GM21723 (cell line): Measurements from ENCODE around the gene RAB6A.
"Not testable (repeated sequence)": the region's sequence is repeated elsewhere in the genome, so short reads cannot be mapped to it uniquely, and the experiment has no call there.

Source experiments
- ATAC-seq: cut with Tn5 transposase; IDR thresholded peaks from one replicate; pipeline ENCODE4 v1.9.1; 2021; ENCODE audit warnings: mild to moderate bottlenecking, moderate library complexity; ENCODE audit not compliant: unreplicated experiment

RAB6A gene

GRCh38 chr11:73729594-73730206 is 31.2 kb downstream of the RAB6A start:
- no peak for ATAC-seq

GRCh38 chr11:73728000-73728399 is 32.9 kb downstream of the RAB6A start:
- ATAC-seq: no peak

- no peak for ATAC-seq
These were observed 34.0 kb downstream of the RAB6A start for GRCh38 chr11:73726825-73727224.

GRCh38 chr11:73717136-73717535 is 43.7 kb downstream of the RAB6A start:
- ATAC-seq: no peak

GRCh38 chr11:73716153-73717056 is 44.5 kb downstream of the RAB6A start:
- ATAC-seq: no peak

GRCh38 chr11:73715541-73715940 is 45.3 kb downstream of the RAB6A start:
- ATAC-seq: no peak

- no peak for ATAC-seq
These were observed 49.9 kb downstream of the RAB6A start for GRCh38 chr11:73710964-73711363.

GRCh38 chr11:73705053-73705452 is 55.8 kb downstream of the RAB6A start:
- ATAC-seq: no peak

GRCh38 chr11:73693899-73694525 is 66.9 kb downstream of the RAB6A start:
- ATAC-seq: no peak

- no peak for ATAC-seq
These were observed 80.2 kb downstream of the RAB6A start for GRCh38 chr11:73680687-73681086.

GRCh38 chr11:73676552-73676951 is 84.3 kb downstream of the RAB6A start:
- ATAC-seq: not testable (repeated sequence)

GRCh38 chr11:73671701-73672100 is 89.2 kb downstream of the RAB6A start:
- no peak for ATAC-seq

GRCh38 chr11:73670808-73671207 is 90.1 kb downstream of the RAB6A start:
- no peak for ATAC-seq

- no peak for ATAC-seq
These were observed 93.0 kb downstream of the RAB6A start for GRCh38 chr11:73667891-73668290.

- no peak for ATAC-seq
These were observed 96.0 kb downstream of the RAB6A start for GRCh38 chr11:73664877-73665276.

GRCh38 chr11:73663604-73664495 is 97.0 kb downstream of the RAB6A start:
- ATAC-seq: no peak

- ATAC-seq: no peak
These were observed 98.3 kb downstream of the RAB6A start for GRCh38 chr11:73662445-73663157.

GRCh38 chr11:73661035-73661628 is 99.7 kb downstream of the RAB6A start:
- ATAC-seq: peak; percentile 72

GRCh38 chr11:73660497-73661034 is 100.3 kb downstream of the RAB6A start:
- ATAC-seq: no peak

GRCh38 chr11:73659961-73660360 is 100.9 kb downstream of the RAB6A start:
- ATAC-seq: no peak
